NOMO-1 (cell line): ENCODE measurements around the gene FZD2.
"Not testable (repeated sequence)": the region's sequence is repeated elsewhere in the genome, so short reads cannot be mapped to it uniquely, and the experiment has no call there.

Experiments
- DNase-seq, 2 experiments: peaks; one replicate each; lab custom pipeline; 2025; ENCODE audit not compliant: unreplicated experiment in 2 of 2; lab: John Stamatoyannopoulos, UW

FZD2 gene

GRCh38 chr17:44556832-44557606 lies at the start of gene FZD2:
Gene FZD2, plus strand, starts transcription at chr17:44557484. Its CDS starts 205 bp downstream, at chr17:44557689.
- peak; percentile 95 to 97 for DNase-seq

GRCh38 chr17:44511241-44512134 lies 45.8 kb upstream of the FZD2 start:
- peak; percentile 13 to 23 for DNase-seq

GRCh38 chr17:44518032-44518431 lies 39.3 kb upstream of the FZD2 start:
- no peak for DNase-seq

GRCh38 chr17:44522883-44523671 lies 34.2 kb upstream of the FZD2 start:
- peak; percentile 50 to 52 for DNase-seq

GRCh38 chr17:44523672-44523972 lies 33.7 kb upstream of the FZD2 start:
- DNase-seq: no peak

- DNase-seq: no peak
Measured at GRCh38 chr17:44527102-44527501, 30.2 kb upstream of the FZD2 start.

- DNase-seq: no peak
Measured at GRCh38 chr17:44527954-44528353, 29.3 kb upstream of the FZD2 start.

GRCh38 chr17:44529864-44530263 lies 27.4 kb upstream of the FZD2 start:
- DNase-seq: no peak

GRCh38 chr17:44530896-44531418 lies 26.3 kb upstream of the FZD2 start:
- DNase-seq: peak in 1 of 2 experiments; percentile 21

- peak; percentile 70 to 72 for DNase-seq
Measured at GRCh38 chr17:44533533-44534246, 23.6 kb upstream of the FZD2 start.

GRCh38 chr17:44536090-44536953 lies 21.0 kb upstream of the FZD2 start:
- peak in 1 of 2 experiments; percentile 74 for DNase-seq

- DNase-seq: not testable (repeated sequence)
Measured at GRCh38 chr17:44537922-44538321, 19.4 kb upstream of the FZD2 start.

- DNase-seq: no peak
Measured at GRCh38 chr17:44539673-44540072, 17.6 kb upstream of the FZD2 start.

GRCh38 chr17:44540246-44541084 lies 16.8 kb upstream of the FZD2 start:
- no peak for DNase-seq

- DNase-seq: peak; percentile 10 to 34
Measured at GRCh38 chr17:44541884-44542581, 15.3 kb upstream of the FZD2 start.

- no peak for DNase-seq
Measured at GRCh38 chr17:44543213-44543904, 13.9 kb upstream of the FZD2 start.

GRCh38 chr17:44543905-44544523 lies 13.3 kb upstream of the FZD2 start:
- no peak for DNase-seq
